ENCODE measurements around the gene ATP11A. TPM values are rescaled to one million over a fixed set of nuclear protein-coding genes. Genes with fewer than 3 reads are reported as not detected.

Gene ATP11A
- total and polyA plus RNA-seq, 2 donors (not counting 3 experiments of a cell fraction or from before 2014, with no cell fraction given), result 16.5 to 88.1 TPM

DNA sequence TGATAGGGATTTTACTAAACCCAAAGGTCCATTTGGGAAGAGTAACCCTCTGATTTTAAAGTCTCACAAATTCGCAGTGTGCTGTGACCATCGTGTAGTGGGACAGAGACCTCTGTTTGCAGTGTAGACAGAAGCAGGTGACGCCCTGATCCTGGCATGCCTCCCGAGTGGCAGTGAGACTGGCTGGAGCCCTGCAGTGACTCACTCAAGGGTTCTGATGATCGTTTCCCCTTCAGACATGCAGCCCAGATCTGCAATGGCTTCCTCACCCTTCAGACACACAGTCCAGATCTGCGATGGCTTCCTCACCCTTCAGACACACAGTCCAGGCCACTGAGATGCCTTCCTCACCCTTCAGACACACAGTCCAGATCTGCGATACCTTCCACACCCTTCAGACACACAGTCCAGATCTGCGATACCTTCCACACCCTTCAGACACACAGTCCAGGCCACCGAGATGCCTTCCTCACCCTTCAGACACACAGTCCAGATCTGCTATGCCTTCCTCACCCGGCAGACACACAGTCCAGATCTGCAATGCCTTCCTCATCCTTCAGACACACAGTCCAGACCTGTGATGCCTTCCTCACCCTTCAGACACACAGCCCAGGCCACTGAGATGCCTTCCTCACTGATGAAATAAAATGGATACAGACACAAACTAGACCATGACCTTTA, 125.2 kb downstream of the ATP11A start:
- intact Hi-C loops (cut with micrococcal nuclease), result no loop called here
- DNase-seq (ENCODE audit: low read depth, low spot score) (peak; percentile 56), FAIRE-seq (peak; percentile 97)
- ChIA-PET CTCF (interaction anchor here (0.6 to 1.0 kb wide), 3 partner anchors 10 to 174 kb away, joined by 4 to 8 read pairs (median 4); no protein-coding TSS in a partner anchor), POLR2A (no interaction called here)
- peaks cover 0 to 16% of the 10 kb centered on the region in 2 experiments for H3K36me3 ChIP-seq (ENCODE audit: control insufficient read depth in 2 of 2, extremely low read depth in 1 of 2, insufficient read depth in 2 of 2, low read length in 2 of 2)
- peak overlapping the region; percentile 49 for H2AFZ ChIP-seq (ENCODE audit: low read depth, low read length)
- no peak overlapping the region for H3K4me3 ChIP-seq (replicated peaks in 1 of 3; ENCODE audit: insufficient read depth in 1 of 3, low read depth in 1 of 3, low read length in 3 of 3)
- H3K27me3 ChIP-seq (ENCODE audit: control insufficient read depth in 2 of 2, insufficient read depth in 2 of 2, low read length in 2 of 2), result no peaks in the 10 kb centered on the region
- no peak overlapping the region for H3K9ac ChIP-seq (replicated peaks; ENCODE audit: extremely low read depth, insufficient read depth, low read length)
- TF ChIP-seq FOS (IDR thresholded peaks at IDR 0.05; ENCODE audit: borderline replicate concordance, insufficient read depth, low read length), result peak; percentile 34
- TF ChIP-seq POLR2AphosphoS5 (IDR thresholded peaks at IDR 0.05; ENCODE audit: insufficient read depth, low read depth, low read length), result no peak
- no peak overlapping the region for H3K4me2 ChIP-seq (ENCODE audit: insufficient read depth, low read length)
- H3K27ac ChIP-seq (ENCODE audit: insufficient read depth, low read depth, low read length), result peak overlapping the region; percentile 54
- no peaks in the 10 kb centered on the region for H3K9me3 ChIP-seq (replicated peaks; ENCODE audit: control insufficient read depth, insufficient read depth, low read length)
- no peaks in the 10 kb centered on the region for H3K9me1 ChIP-seq (replicated peaks; ENCODE audit: control insufficient read depth, extremely low read depth, insufficient read depth, low read length)
- dilution Hi-C loops (cut with MboI; ENCODE audit: extremely low pct_ligation_motif_present, low sequenced_read_pairs), result no loop called here
- no peaks in the 10 kb centered on the region for H3K79me2 ChIP-seq (ENCODE audit: control insufficient read depth, insufficient read depth, low read length)
- peaks cover 5% of the 10 kb centered on the region for H3K4me1 ChIP-seq (ENCODE audit: control insufficient read depth, extremely low read depth, insufficient read depth, low read length)
- no TSS peak for BruUV-seq (replicated peaks)
- H4K20me1 ChIP-seq (replicated peaks; ENCODE audit: control insufficient read depth, extremely low read depth, insufficient read depth, low read length), result no peaks in the 10 kb centered on the region

DNA sequence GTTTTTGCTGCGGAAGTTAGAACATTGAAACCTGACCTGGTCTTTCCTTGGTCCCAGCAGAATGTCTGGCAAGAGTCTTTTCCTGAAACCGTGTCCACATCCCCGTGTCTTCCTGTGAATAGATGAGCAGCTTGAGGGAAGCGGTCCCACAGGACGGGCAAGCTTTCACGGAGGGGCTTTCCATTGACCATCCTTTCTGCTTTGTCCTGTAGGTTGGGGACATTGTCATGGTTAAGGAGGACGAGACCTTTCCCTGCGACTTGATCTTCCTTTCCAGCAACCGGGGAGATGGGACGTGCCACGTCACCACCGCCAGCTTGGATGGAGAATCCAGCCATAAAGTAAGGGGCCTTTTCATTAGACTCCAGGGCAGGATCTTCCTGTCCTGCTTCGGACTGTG, 126.0 kb downstream of the ATP11A start:
- no peaks in the 10 kb centered on the region for H3K27me3 ChIP-seq (ENCODE audit: control insufficient read depth in 2 of 2, insufficient read depth in 2 of 2, low read length in 2 of 2)
- no peak overlapping the region for H2AFZ ChIP-seq (ENCODE audit: low read depth, low read length)
- no peaks in the 10 kb centered on the region for H4K20me1 ChIP-seq (replicated peaks; ENCODE audit: control insufficient read depth, extremely low read depth, insufficient read depth, low read length)
- no peaks in the 10 kb centered on the region for H3K79me2 ChIP-seq (ENCODE audit: control insufficient read depth, insufficient read depth, low read length)
- FAIRE-seq (no peak), DNase-seq (ENCODE audit: low read depth, low spot score) (no peak)
- H3K4me1 ChIP-seq (ENCODE audit: control insufficient read depth, extremely low read depth, insufficient read depth, low read length), result peaks cover 5% of the 10 kb centered on the region
- no peak overlapping the region for H3K4me3 ChIP-seq (replicated peaks in 1 of 3; ENCODE audit: insufficient read depth in 1 of 3, low read depth in 1 of 3, low read length in 3 of 3)
- dilution Hi-C loops (cut with MboI; ENCODE audit: extremely low pct_ligation_motif_present, low sequenced_read_pairs) (no loop called here), intact Hi-C loops (cut with micrococcal nuclease) (no loop called here)
- H3K9ac ChIP-seq (replicated peaks; ENCODE audit: extremely low read depth, insufficient read depth, low read length), result no peak overlapping the region
- TF ChIP-seq MYC (IDR thresholded peaks at IDR 0.05; ENCODE audit: low read depth, low read length), result no peak
- no peak for TF ChIP-seq EZH2 (IDR thresholded peaks at IDR 0.05; ENCODE audit: borderline replicate concordance, low read depth, low read length, severe bottlenecking)
- no peak for TF ChIP-seq JUN (IDR thresholded peaks at IDR 0.05; ENCODE audit: borderline replicate concordance, insufficient read depth, insufficient read length, low read depth)
- TF ChIP-seq, protein P1, sequence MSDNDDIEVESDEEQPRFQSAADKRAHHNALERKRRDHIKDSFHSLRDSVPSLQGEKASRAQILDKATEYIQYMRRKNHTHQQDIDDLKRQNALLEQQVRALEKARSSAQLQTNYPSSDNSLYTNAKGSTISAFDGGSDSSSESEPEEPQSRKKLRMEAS (IDR thresholded peaks at IDR 0.05; ENCODE audit: insufficient read depth, insufficient read length), result no peak
- TF ChIP-seq, protein P2, sequence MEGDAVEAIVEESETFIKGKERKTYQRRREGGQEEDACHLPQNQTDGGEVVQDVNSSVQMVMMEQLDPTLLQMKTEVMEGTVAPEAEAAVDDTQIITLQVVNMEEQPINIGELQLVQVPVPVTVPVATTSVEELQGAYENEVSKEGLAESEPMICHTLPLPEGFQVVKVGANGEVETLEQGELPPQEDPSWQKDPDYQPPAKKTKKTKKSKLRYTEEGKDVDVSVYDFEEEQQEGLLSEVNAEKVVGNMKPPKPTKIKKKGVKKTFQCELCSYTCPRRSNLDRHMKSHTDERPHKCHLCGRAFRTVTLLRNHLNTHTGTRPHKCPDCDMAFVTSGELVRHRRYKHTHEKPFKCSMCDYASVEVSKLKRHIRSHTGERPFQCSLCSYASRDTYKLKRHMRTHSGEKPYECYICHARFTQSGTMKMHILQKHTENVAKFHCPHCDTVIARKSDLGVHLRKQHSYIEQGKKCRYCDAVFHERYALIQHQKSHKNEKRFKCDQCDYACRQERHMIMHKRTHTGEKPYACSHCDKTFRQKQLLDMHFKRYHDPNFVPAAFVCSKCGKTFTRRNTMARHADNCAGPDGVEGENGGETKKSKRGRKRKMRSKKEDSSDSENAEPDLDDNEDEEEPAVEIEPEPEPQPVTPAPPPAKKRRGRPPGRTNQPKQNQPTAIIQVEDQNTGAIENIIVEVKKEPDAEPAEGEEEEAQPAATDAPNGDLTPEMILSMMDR (IDR thresholded peaks at IDR 0.05; ENCODE audit: extremely low read depth in 1 of 2, insufficient read depth in 1 of 2, low read depth in 1 of 2, low read length in 2 of 2), result no peak
- no peak for TF ChIP-seq POLR2AphosphoS5 (IDR thresholded peaks at IDR 0.05; ENCODE audit: insufficient read depth, low read depth, low read length)
- TF ChIP-seq FOS (IDR thresholded peaks at IDR 0.05; ENCODE audit: borderline replicate concordance, insufficient read depth, low read length), result no peak
- TF ChIP-seq GATA2 (IDR thresholded peaks at IDR 0.05; ENCODE audit: insufficient read depth, insufficient read length, low read depth, low read length), result no peak
- TF ChIP-seq POLR2A (IDR thresholded peaks at IDR 0.05; ENCODE audit: low read depth, low read length), result no peak
- ChIA-PET CTCF (no interaction called here), POLR2A (no interaction called here)
- H3K4me2 ChIP-seq (ENCODE audit: insufficient read depth, low read length), result no peak overlapping the region
- H3K9me1 ChIP-seq (replicated peaks; ENCODE audit: control insufficient read depth, extremely low read depth, insufficient read depth, low read length), result no peaks in the 10 kb centered on the region
- H3K9me3 ChIP-seq (replicated peaks; ENCODE audit: control insufficient read depth, insufficient read depth, low read length), result no peaks in the 10 kb centered on the region
- no TSS peak for BruUV-seq (replicated peaks)
- H3K36me3 ChIP-seq (ENCODE audit: control insufficient read depth in 2 of 2, extremely low read depth in 1 of 2, insufficient read depth in 2 of 2, low read length in 2 of 2), result peaks cover 0 to 21% of the 10 kb centered on the region in 2 experiments
- no peak overlapping the region for H3K27ac ChIP-seq (ENCODE audit: insufficient read depth, low read depth, low read length)

All from endothelial cell of umbilical vein (primary cell).